NCI-H1694 treated with DMSO at 0.1 percent for 48 hours (cell line): Measurements from ENCODE around the gene VN1R2.
"Not testable (repeated sequence)": the region's sequence is repeated elsewhere in the genome, so short reads cannot be mapped to it uniquely, and the experiment has no call there.

Experiments used
- DNase-seq: peaks from one replicate; lab custom pipeline; 2025; lab: John Stamatoyannopoulos, UW

The VN1R2 gene

GRCh38 chr19:53257715-53258342 lies at the start of gene VN1R2:
TSS of gene VN1R2 (plus strand) at chr19:53258292. CDS start at chr19:53258376, 84 bp downstream.
- not testable (repeated sequence) for DNase-seq

- DNase-seq = not testable (repeated sequence)
Observed at GRCh38 chr19:53211554-53211953, 46.5 kb upstream of the VN1R2 start.

- no peak for DNase-seq
Observed at GRCh38 chr19:53212703-53213320, 45.3 kb upstream of the VN1R2 start.

- DNase-seq = not testable (repeated sequence)
Observed at GRCh38 chr19:53222716-53223115, 35.4 kb upstream of the VN1R2 start.

GRCh38 chr19:53224606-53225005 lies 33.5 kb upstream of the VN1R2 start:
- DNase-seq = no peak

GRCh38 chr19:53237114-53237777 lies 20.8 kb upstream of the VN1R2 start:
- DNase-seq = no peak

GRCh38 chr19:53246498-53246897 lies 11.6 kb upstream of the VN1R2 start:
- no peak for DNase-seq

GRCh38 chr19:53254411-53255341 lies 3.4 kb upstream of the VN1R2 start, which contains the start of gene ZNF677:
TSS of gene ZNF677 (minus strand) at chr19:53254873. CDS start at chr19:53251550, 3,323 bp downstream.
- DNase-seq = no peak

GRCh38 chr19:53267623-53268022 lies 9.5 kb downstream of the VN1R2 start, which contains the start of gene VN1R4:
TSS of gene VN1R4 (minus strand) at chr19:53267723. CDS start at chr19:53267665, 58 bp downstream.
- not testable (repeated sequence) for DNase-seq

- DNase-seq = not testable (repeated sequence)
Observed at GRCh38 chr19:53269861-53270260, 11.8 kb downstream of the VN1R2 start.

GRCh38 chr19:53272044-53272443 lies 14.0 kb downstream of the VN1R2 start:
- no peak for DNase-seq

GRCh38 chr19:53275480-53275879 lies 17.4 kb downstream of the VN1R2 start:
- DNase-seq = no peak

GRCh38 chr19:53281947-53282346 lies 23.9 kb downstream of the VN1R2 start:
- DNase-seq = not testable (repeated sequence)

- DNase-seq = no peak
Observed at GRCh38 chr19:53285087-53285486, 27.0 kb downstream of the VN1R2 start.

- DNase-seq = no peak
Observed at GRCh38 chr19:53290758-53291549, 32.9 kb downstream of the VN1R2 start.

GRCh38 chr19:53294786-53295441 lies 36.8 kb downstream of the VN1R2 start:
- no peak for DNase-seq

GRCh38 chr19:53301341-53301740 lies 43.2 kb downstream of the VN1R2 start:
- not testable (repeated sequence) for DNase-seq

- DNase-seq = no peak
Observed at GRCh38 chr19:53308339-53308811, 50.3 kb downstream of the VN1R2 start.
